NCI-H1105 treated with DMSO at 0.1 percent for 48 hours (cell line): ENCODE data around the gene PHRF1.
A peak's percentile ranks its signal among the peaks of the same experiment; 100 is the strongest.

Experiments
- DNase-seq: peaks from one replicate; lab custom pipeline; 2025; lab: John Stamatoyannopoulos, UW

The PHRF1 gene

GRCh38 chr11:596374-596773 lies 20.1 kb downstream of the PHRF1 start:
- DNase-seq: no peak

- DNase-seq: no peak
Observed at GRCh38 chr11:597166-597725, 21.0 kb downstream of the PHRF1 start.

- DNase-seq: no peak
Observed at GRCh38 chr11:598005-598680, 21.9 kb downstream of the PHRF1 start.

- DNase-seq: no peak
Observed at GRCh38 chr11:601573-602245, 25.4 kb downstream of the PHRF1 start.

- DNase-seq: no peak
Observed at GRCh38 chr11:603154-603553, 26.9 kb downstream of the PHRF1 start.

- no peak for DNase-seq
Observed at GRCh38 chr11:605286-606129, 29.2 kb downstream of the PHRF1 start.

GRCh38 chr11:606245-606644 lies 30.0 kb downstream of the PHRF1 start:
- DNase-seq: no peak

- DNase-seq: no peak
Observed at GRCh38 chr11:607020-607780, 30.9 kb downstream of the PHRF1 start.

GRCh38 chr11:607971-608659 lies 31.8 kb downstream of the PHRF1 start:
- no peak for DNase-seq

GRCh38 chr11:608791-609251 lies 32.6 kb downstream of the PHRF1 start:
- no peak for DNase-seq

GRCh38 chr11:609341-609811 lies 33.1 kb downstream of the PHRF1 start:
- no peak for DNase-seq

GRCh38 chr11:610146-610801 lies 34.0 kb downstream of the PHRF1 start:
- no peak for DNase-seq

GRCh38 chr11:611001-611996 lies 35.0 kb downstream of the PHRF1 start:
- no peak for DNase-seq

GRCh38 chr11:612201-612960 lies 36.1 kb downstream of the PHRF1 start:
- DNase-seq: peak; percentile 56

- no peak for DNase-seq
Observed at GRCh38 chr11:612961-613300, 36.7 kb downstream of the PHRF1 start.

- DNase-seq: peak; percentile 12
Observed at GRCh38 chr11:613369-613968, 37.2 kb downstream of the PHRF1 start.

GRCh38 chr11:614021-614622 lies 37.9 kb downstream of the PHRF1 start:
- no peak for DNase-seq
